ENCODE data around the gene GNG2.

DNA sequence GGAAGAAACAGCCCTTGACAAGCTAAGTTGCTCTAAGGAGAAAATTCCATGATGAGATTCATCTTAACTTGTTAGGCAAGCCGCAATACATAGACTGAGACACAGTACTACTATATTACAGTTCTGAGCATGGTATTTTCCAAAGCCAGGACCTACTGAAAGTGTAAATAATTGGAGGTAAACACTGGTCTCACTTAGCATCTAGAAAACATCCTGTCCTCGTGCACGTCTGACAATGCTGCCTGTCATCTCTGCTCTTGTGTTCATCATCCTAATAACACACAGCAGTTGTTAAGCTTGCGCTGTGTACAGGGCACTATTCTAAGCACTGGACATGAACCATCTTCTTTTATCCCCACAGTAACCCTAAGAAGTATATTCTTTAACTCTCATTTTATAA, 64.2 kb downstream of the GNG2 start:
- TF ChIP-seq, protein P1, sequence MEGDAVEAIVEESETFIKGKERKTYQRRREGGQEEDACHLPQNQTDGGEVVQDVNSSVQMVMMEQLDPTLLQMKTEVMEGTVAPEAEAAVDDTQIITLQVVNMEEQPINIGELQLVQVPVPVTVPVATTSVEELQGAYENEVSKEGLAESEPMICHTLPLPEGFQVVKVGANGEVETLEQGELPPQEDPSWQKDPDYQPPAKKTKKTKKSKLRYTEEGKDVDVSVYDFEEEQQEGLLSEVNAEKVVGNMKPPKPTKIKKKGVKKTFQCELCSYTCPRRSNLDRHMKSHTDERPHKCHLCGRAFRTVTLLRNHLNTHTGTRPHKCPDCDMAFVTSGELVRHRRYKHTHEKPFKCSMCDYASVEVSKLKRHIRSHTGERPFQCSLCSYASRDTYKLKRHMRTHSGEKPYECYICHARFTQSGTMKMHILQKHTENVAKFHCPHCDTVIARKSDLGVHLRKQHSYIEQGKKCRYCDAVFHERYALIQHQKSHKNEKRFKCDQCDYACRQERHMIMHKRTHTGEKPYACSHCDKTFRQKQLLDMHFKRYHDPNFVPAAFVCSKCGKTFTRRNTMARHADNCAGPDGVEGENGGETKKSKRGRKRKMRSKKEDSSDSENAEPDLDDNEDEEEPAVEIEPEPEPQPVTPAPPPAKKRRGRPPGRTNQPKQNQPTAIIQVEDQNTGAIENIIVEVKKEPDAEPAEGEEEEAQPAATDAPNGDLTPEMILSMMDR (IDR thresholded peaks at IDR 0.05), result no peak
- TF ChIP-seq POLR2A (IDR thresholded peaks at IDR 0.05), result no peak

Measured in body of pancreas (tissue), 4 donors.